Panc1 (cell line): Measurements from ENCODE around the gene TEX261. TPM values are rescaled to one million over a fixed set of nuclear protein-coding genes. Genes with fewer than 3 reads are reported as not detected.

ENCODE experiments used
- ATAC-seq: fragments of 200-7000 bp; cut with Tn5 transposase; 2 replicates; pipeline ENCODE4 v1.9.1; 2020; ENCODE audit warnings: mild to moderate bottlenecking, moderate library complexity
- BruUV-seq: library from RNA; stranded (reverse); fragments of 400-500 nt; replicated peaks from 2 replicates; lab custom pipeline; 2021; lab: Mats Ljungman, UMichigan
- CTCF ChIA-PET: fragments of 300-600 bp; sonication (Branson Sonifier 250); formaldehyde crosslinking; loops from one replicate; lab custom pipeline; 2022; ENCODE audit warnings: antibody characterized with exemption; lab: Charles Lee
- POLR2A ChIA-PET: fragments of 300-600 bp; sonication (Branson Sonifier 250); formaldehyde crosslinking; loops from one replicate; lab custom pipeline; 2022; ENCODE audit warnings: antibody characterized with exemption; lab: Charles Lee
- DNase-seq: peaks from one replicate; pipeline ENCODE4 v3.0.0-alpha.2; 2010; ENCODE audit warnings: low read depth, low spot score
- H3K27ac ChIP-seq: 2 replicates; pipeline ENCODE4 v1.5.1; 2011; ENCODE audit warnings: mild to moderate bottlenecking, low read length, inconsistent platforms
- H3K27me3 ChIP-seq: fragments of 200-500 bp; sonication (Bioruptor generic); 2 replicates; pipeline ENCODE4 v1.6.0; 2014; ENCODE audit warnings: low read length, inconsistent platforms; ENCODE audit not compliant: control insufficient read depth, insufficient read depth
- H3K36me3 ChIP-seq: fragments of 200-500 bp; sonication (Bioruptor generic); 2 replicates; pipeline ENCODE4 v1.5.1; 2014; ENCODE audit warnings: inconsistent platforms, mild to moderate bottlenecking, low read length, moderate library complexity; ENCODE audit not compliant: control insufficient read depth, insufficient read depth
- H3K4me1 ChIP-seq: 2 replicates; pipeline ENCODE4 v1.5.1; 2011; ENCODE audit warnings: inconsistent platforms, mild to moderate bottlenecking, low read length, moderate library complexity; ENCODE audit not compliant: control insufficient read depth, insufficient read depth
- H3K4me3 ChIP-seq, 2 experiments: 2 replicates each; pipeline ENCODE4 v1.5.1; 2011 to 2012; ENCODE audit warnings: low read depth in 2 of 2, low read length in 2 of 2, mild to moderate bottlenecking in 2 of 2, inconsistent platforms in 1 of 2, moderate library complexity in 1 of 2
- H3K9me3 ChIP-seq: fragments of 200-500 bp; sonication (Bioruptor generic); 2 replicates; pipeline ENCODE4 v1.5.1; 2014; ENCODE audit warnings: low read depth, mild to moderate bottlenecking, inconsistent platforms, low read length, moderate library complexity; ENCODE audit not compliant: control insufficient read depth, insufficient read depth
- POLR2AphosphoS5 ChIP-seq: IDR thresholded peaks from 2 replicates; pipeline ENCODE4 v1.6.1; 2012; ENCODE audit warnings: mild to moderate bottlenecking, low read depth, low read length, moderate library complexity
- SIN3A ChIP-seq: IDR thresholded peaks from 2 replicates; pipeline ENCODE4 v1.6.1; 2012; ENCODE audit warnings: low read depth, mild to moderate bottlenecking, low read length, moderate library complexity, borderline replicate concordance; ENCODE audit not compliant: insufficient read depth
- TCF7L2 ChIP-seq: IDR thresholded peaks from 2 replicates; pipeline ENCODE4 v1.6.1; 2011; ENCODE audit warnings: mild to moderate bottlenecking, low read depth, low read length, inconsistent platforms
- in situ Hi-C: cut with HindIII; loops from 2 replicates; pipeline ENCODE4 v1.10.0; 2016; ENCODE audit warnings: low sequenced_read_pairs, low pct_unique_long_range_greater_than_20kb
- intact Hi-C: fragments of 100-400 bp; cut with micrococcal nuclease; formaldehyde crosslinking; loops from one replicate; pipeline ENCODE4 v1.10.0; 2022; ENCODE audit not compliant: unreplicated experiment
- total RNA-seq: library from RNA; stranded (reverse); gene quantifications from one replicate; pipeline ENCODE4 v1.2.1, GENCODE V29; 2021; ENCODE audit not compliant: unreplicated experiment
- TF ChIP-seq, protein P1 (sequence below): fragments of 450-650 bp; IDR thresholded peaks from 2 replicates; pipeline ENCODE4 v1.5.1; 2017; ENCODE audit warnings: mild to moderate bottlenecking
- TF ChIP-seq, protein P2 (sequence below), 2 experiments: IDR thresholded peaks; 2 replicates each; pipeline ENCODE4 v1.6.1; 2011 to 2012; ENCODE audit warnings: low read depth in 2 of 2, control low read depth in 1 of 2, low read length in 1 of 2, mild to moderate bottlenecking in 1 of 2, moderate library complexity in 1 of 2; ENCODE audit not compliant: insufficient read depth in 1 of 2

TEX261 gene
- total RNA-seq, 1 experiment from 2014 or later: 64.9 TPM

DNA sequence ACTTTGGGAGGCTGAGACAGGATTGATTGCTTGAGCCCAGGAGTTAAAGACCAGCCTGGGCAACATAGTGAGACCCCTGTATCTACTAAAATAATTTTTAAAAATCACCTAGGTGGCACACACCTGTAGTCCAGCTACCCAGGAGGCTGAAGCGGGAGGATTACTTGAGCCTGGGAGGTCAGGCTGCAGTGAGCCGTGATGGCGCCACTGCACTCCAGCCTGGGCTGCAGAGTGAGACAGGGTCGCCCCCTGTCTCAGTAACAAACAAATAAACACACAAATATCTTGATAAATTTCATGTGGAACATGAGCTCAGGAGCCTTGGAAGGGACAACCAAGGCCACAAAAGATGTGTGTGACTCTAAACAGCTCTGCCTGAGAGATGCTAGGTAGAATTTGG, 28.0 kb downstream of the TEX261 start:
- TF ChIP-seq, protein P1, sequence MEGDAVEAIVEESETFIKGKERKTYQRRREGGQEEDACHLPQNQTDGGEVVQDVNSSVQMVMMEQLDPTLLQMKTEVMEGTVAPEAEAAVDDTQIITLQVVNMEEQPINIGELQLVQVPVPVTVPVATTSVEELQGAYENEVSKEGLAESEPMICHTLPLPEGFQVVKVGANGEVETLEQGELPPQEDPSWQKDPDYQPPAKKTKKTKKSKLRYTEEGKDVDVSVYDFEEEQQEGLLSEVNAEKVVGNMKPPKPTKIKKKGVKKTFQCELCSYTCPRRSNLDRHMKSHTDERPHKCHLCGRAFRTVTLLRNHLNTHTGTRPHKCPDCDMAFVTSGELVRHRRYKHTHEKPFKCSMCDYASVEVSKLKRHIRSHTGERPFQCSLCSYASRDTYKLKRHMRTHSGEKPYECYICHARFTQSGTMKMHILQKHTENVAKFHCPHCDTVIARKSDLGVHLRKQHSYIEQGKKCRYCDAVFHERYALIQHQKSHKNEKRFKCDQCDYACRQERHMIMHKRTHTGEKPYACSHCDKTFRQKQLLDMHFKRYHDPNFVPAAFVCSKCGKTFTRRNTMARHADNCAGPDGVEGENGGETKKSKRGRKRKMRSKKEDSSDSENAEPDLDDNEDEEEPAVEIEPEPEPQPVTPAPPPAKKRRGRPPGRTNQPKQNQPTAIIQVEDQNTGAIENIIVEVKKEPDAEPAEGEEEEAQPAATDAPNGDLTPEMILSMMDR: no peak
- TF ChIP-seq POLR2AphosphoS5 (no peak), TCF7L2 (no peak), SIN3A (no peak)
- TF ChIP-seq, protein P2, sequence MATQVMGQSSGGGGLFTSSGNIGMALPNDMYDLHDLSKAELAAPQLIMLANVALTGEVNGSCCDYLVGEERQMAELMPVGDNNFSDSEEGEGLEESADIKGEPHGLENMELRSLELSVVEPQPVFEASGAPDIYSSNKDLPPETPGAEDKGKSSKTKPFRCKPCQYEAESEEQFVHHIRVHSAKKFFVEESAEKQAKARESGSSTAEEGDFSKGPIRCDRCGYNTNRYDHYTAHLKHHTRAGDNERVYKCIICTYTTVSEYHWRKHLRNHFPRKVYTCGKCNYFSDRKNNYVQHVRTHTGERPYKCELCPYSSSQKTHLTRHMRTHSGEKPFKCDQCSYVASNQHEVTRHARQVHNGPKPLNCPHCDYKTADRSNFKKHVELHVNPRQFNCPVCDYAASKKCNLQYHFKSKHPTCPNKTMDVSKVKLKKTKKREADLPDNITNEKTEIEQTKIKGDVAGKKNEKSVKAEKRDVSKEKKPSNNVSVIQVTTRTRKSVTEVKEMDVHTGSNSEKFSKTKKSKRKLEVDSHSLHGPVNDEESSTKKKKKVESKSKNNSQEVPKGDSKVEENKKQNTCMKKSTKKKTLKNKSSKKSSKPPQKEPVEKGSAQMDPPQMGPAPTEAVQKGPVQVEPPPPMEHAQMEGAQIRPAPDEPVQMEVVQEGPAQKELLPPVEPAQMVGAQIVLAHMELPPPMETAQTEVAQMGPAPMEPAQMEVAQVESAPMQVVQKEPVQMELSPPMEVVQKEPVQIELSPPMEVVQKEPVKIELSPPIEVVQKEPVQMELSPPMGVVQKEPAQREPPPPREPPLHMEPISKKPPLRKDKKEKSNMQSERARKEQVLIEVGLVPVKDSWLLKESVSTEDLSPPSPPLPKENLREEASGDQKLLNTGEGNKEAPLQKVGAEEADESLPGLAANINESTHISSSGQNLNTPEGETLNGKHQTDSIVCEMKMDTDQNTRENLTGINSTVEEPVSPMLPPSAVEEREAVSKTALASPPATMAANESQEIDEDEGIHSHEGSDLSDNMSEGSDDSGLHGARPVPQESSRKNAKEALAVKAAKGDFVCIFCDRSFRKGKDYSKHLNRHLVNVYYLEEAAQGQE (IDR thresholded peaks at IDR 0.05; ENCODE audit: insufficient read depth in 1 of 2, low read depth in 2 of 2, low read length in 1 of 2): no peak
- no peak overlapping the region for H3K27ac ChIP-seq
- no peak overlapping the region for H3K4me3 ChIP-seq
- H3K4me1 ChIP-seq: no peaks in the 10 kb centered on the region
- ATAC-seq (no peak), DNase-seq (no peak)
- H3K36me3 ChIP-seq: no peaks in the 10 kb centered on the region
- H3K9me3 ChIP-seq: no peaks in the 10 kb centered on the region
- BruUV-seq: no TSS peak
- in situ Hi-C loops: no loop called here
- CTCF ChIA-PET: interaction anchor here (0.7 kb wide), 1 partner anchor 31 kb away, joined by 4 read pairs; no protein-coding TSS in a partner anchor
- intact Hi-C loops: no loop called here
- POLR2A ChIA-PET: no interaction called here
- peaks cover 7% of the 10 kb centered on the region for H3K27me3 ChIP-seq

DNA sequence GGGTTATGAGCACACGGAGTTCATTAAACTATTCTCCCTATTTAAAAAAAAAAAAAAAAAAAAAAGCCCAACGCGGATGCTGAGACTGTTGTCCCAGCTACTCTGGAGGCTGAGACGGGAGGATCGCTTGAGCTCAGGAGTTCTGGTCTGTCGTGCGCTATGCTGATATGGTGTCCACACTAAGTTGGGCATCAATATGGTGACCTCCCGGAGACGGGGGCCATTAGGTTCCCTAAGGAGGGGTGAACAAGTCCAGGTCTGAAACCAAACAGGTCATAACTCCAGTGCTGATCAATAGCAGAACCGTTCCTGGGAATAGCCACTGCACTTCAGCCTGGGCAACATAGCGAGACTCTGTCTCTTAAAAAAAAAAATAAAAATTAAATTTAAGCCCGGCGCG, 29.2 kb downstream of the TEX261 start:
- Histone ChIP-seq H3K27me3 (no peaks in the 10 kb centered on the region; the same call in none of the 2 replicates), H3K4me1 (no peaks in the 10 kb centered on the region), H3K9me3 (no peaks in the 10 kb centered on the region), H3K36me3 (no peaks in the 10 kb centered on the region), H3K27ac (no peak overlapping the region), H3K4me3 (peak overlapping the region; percentile 35 to 39; a peak in 3 of 4 replicates)
- BruUV-seq: no TSS peak
- in situ Hi-C loops (no loop called here), intact Hi-C loops (no loop called here)
- no peak for DNase-seq
- CTCF ChIA-PET: interaction anchor here (0.5 to 0.8 kb wide), 3 partner anchors 17 to 107 kb away, joined by 3 to 5 read pairs (median 3); no protein-coding TSS in a partner anchor
- POLR2A ChIA-PET: no interaction called here
- no peak for ATAC-seq
- TF ChIP-seq SIN3A (no peak), POLR2AphosphoS5 (no peak), TCF7L2 (no peak)
- TF ChIP-seq, protein P1: no peak
- TF ChIP-seq, protein P2 (IDR thresholded peaks at IDR 0.05; ENCODE audit: insufficient read depth in 1 of 2, low read depth in 2 of 2, low read length in 1 of 2): no peak
